Omental fat pad (tissue), 4 donors: ENCODE measurements around the gene CDK4. TPM values are rescaled to one million over a fixed set of nuclear protein-coding genes. Genes with fewer than 3 reads are reported as not detected.

Source experiments
- ATAC-seq: fragments of 150-250 bp; one replicate; pipeline ENCODE4 v1.9.1; 2016; ENCODE audit warnings: mild to moderate bottlenecking, moderate library complexity; ENCODE audit not compliant: low FRiP score
- DNase-seq: peaks from one replicate; pipeline ENCODE4 v3.0.0-alpha.2; 2019; ENCODE audit warnings: low spot score
- CTCF ChIP-seq, 3 donors: fragments of 450-650 bp; IDR thresholded peaks; one replicate each; pipeline ENCODE4 v1.5.1; 2016 to 2017; ENCODE audit warnings: antibody characterized with exemption in 3 of 3, mild to moderate bottlenecking in 3 of 3, moderate library complexity in 2 of 3
- total RNA-seq, 4 donors: library from RNA; depleted of rRNA; stranded (reverse); fragments of >200 nt; gene quantifications; one replicate each; pipeline ENCODE4 v1.1.0, GENCODE V29; 2016

The CDK4 gene
- total RNA-seq, 4 donors from 2014 or later = 81.9 to 96.2 (median 89.0) TPM

DNA sequence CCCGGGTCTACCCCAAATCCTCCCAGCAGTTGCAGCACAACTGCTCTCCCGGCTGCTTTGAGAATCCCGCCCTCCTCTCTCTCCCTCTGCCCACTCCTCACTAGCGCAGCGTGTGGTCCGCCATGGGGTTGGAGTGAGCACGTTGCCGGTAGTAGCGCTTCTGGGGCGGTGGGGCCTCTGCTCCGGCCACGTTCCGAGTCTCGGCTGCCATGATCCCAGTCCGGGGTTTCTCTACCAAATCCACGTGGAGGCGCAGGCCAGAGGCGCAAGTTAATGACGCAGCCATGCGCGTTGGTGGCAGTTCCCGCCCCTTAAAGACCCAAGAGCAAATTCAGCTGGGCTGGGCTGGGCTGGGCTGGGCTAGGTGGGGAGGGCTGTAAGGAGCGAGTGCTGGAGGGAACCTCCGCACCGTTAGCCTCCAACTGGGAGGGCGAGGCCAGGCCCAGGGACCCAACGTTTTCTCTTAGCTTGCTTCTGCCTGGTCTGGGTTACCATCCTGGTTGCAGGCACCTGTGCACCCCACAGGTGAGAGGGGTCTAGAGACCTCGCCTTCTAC lies 19.8 kb upstream of the CDK4 start, which contains the start of gene METTL1:
METTL1 (minus strand) TSS at position 233 of the 556 bp plus-strand sequence; CDS start at position 211, 22 bp downstream.
- DNase-seq (peak; percentile 92), ATAC-seq (peak; percentile 93)
- no peak for TF ChIP-seq CTCF (IDR thresholded peaks at IDR 0.05)

- DNase-seq (peak; percentile 85), ATAC-seq (peak; percentile 83)
- TF ChIP-seq CTCF (IDR thresholded peaks at IDR 0.05) = no peak
These were observed 19.2 kb upstream of the CDK4 start for GRCh38 chr12:57771236-57771872.

- TF ChIP-seq CTCF (IDR thresholded peaks at IDR 0.05) = no peak
- no peak for ATAC-seq
- DNase-seq = no peak
These were observed 18.6 kb upstream of the CDK4 start for GRCh38 chr12:57770734-57771133.

GRCh38 chr12:57769594-57769993 lies 17.5 kb upstream of the CDK4 start:
- no peak for DNase-seq
- no peak for ATAC-seq
- no peak for TF ChIP-seq CTCF (IDR thresholded peaks at IDR 0.05)

GRCh38 chr12:57767876-57768275 lies 15.8 kb upstream of the CDK4 start:
- ATAC-seq (no peak), DNase-seq (no peak)
- TF ChIP-seq CTCF (IDR thresholded peaks at IDR 0.05) = no peak

- no peak for TF ChIP-seq CTCF (IDR thresholded peaks at IDR 0.05)
- ATAC-seq = no peak
- DNase-seq = no peak
These were observed 15.2 kb upstream of the CDK4 start for GRCh38 chr12:57767305-57767698.
